ENCODE results near the gene CDX1.

CDX1 gene

GRCh38 chr5:150125334-150125733, 41.2 kb upstream of the CDX1 start:
- H3K4me3 ChIP-seq (replicated peaks; ENCODE audit: low read depth, low read length): no peak overlapping the region
- DNase-seq (ENCODE audit: extremely low read depth, low read depth): no peak
- no peak for TF ChIP-seq CTCF (IDR thresholded peaks at IDR 0.05; ENCODE audit: low read depth, low read length, missing control alignments)

- no peak for TF ChIP-seq CTCF (IDR thresholded peaks at IDR 0.05; ENCODE audit: low read depth, low read length, missing control alignments)
- no peak for DNase-seq (ENCODE audit: extremely low read depth, low read depth)
Measured at GRCh38 chr5:150126199-150126920, 40.2 kb upstream of the CDX1 start.

GRCh38 chr5:150126921-150127265, 39.7 kb upstream of the CDX1 start:
- TF ChIP-seq CTCF (IDR thresholded peaks at IDR 0.05; ENCODE audit: low read depth, low read length, missing control alignments): no peak
- no peak for DNase-seq (ENCODE audit: extremely low read depth, low read depth)
- no peak overlapping the region for H3K4me3 ChIP-seq (replicated peaks; ENCODE audit: low read depth, low read length)

More at GRCh38 chr5:150126199-150126920, 40.2 kb upstream of the CDX1 start:
- no peak overlapping the region for H3K4me3 ChIP-seq (replicated peaks; ENCODE audit: low read depth, low read length)

- H3K4me3 ChIP-seq (replicated peaks; ENCODE audit: low read depth, low read length): no peak overlapping the region
- TF ChIP-seq CTCF (IDR thresholded peaks at IDR 0.05; ENCODE audit: low read depth, low read length, missing control alignments): no peak
- DNase-seq (ENCODE audit: extremely low read depth, low read depth): no peak
Measured at GRCh38 chr5:150129454-150129812, 37.1 kb upstream of the CDX1 start.

GRCh38 chr5:150129813-150130492, 36.6 kb upstream of the CDX1 start:
- DNase-seq (ENCODE audit: extremely low read depth, low read depth): no peak
- no peak overlapping the region for H3K4me3 ChIP-seq (replicated peaks; ENCODE audit: low read depth, low read length)

GRCh38 chr5:150130493-150130922, 36.1 kb upstream of the CDX1 start:
- TF ChIP-seq CTCF (IDR thresholded peaks at IDR 0.05; ENCODE audit: low read depth, low read length, missing control alignments): no peak
- DNase-seq (ENCODE audit: extremely low read depth, low read depth): no peak
- no peak overlapping the region for H3K4me3 ChIP-seq (replicated peaks; ENCODE audit: low read depth, low read length)

More at GRCh38 chr5:150129813-150130492, 36.6 kb upstream of the CDX1 start:
- peak; percentile 95 for TF ChIP-seq CTCF (IDR thresholded peaks at IDR 0.05; ENCODE audit: low read depth, low read length, missing control alignments)

Data from HFF-Myc (cell line).